Spleen (tissue), 7 donors: ENCODE results near the gene KCNE3.

Experiments used
- POLR2A ChIP-seq, 3 donors: fragments of 450-650 bp; IDR thresholded peaks; one replicate each; pipeline ENCODE4 v1.5.1; 2017; ENCODE audit warnings: antibody characterized with exemption in 3 of 3, mild to moderate bottlenecking in 1 of 3
- TF ChIP-seq, protein P1 (sequence below), 11 experiments: fragments of 200-600 bp in 7 of 11; fragments of 450-650 bp in 4 of 11; sonication (generic) in 4 of 11; IDR thresholded peaks in 8 of 11; conservative IDR thresholded peaks in 3 of 11; 1 replicate in 7 of 11; 2 replicates in 4 of 11; pipeline versions ENCODE4 v1.4.0 to v1.8.0; 2016 to 2021; ENCODE audit warnings: antibody characterized with exemption in 11 of 11, inconsistent platforms in 4 of 11, mild to moderate bottlenecking in 1 of 11
- donor health status: DM: no; HTN: no; CAD: no; lungs with moderate emphysema.
- donor health status: DM: no; HTN: no; CAD: no.
- donor health status: DM: no; HTN: no; CAD: no.

GRCh38 chr11:74480688-74481417 is 13.5 kb upstream of the KCNE3 start:
- TF ChIP-seq POLR2A (IDR thresholded peaks at IDR 0.05), result no peak
- TF ChIP-seq, protein P1, sequence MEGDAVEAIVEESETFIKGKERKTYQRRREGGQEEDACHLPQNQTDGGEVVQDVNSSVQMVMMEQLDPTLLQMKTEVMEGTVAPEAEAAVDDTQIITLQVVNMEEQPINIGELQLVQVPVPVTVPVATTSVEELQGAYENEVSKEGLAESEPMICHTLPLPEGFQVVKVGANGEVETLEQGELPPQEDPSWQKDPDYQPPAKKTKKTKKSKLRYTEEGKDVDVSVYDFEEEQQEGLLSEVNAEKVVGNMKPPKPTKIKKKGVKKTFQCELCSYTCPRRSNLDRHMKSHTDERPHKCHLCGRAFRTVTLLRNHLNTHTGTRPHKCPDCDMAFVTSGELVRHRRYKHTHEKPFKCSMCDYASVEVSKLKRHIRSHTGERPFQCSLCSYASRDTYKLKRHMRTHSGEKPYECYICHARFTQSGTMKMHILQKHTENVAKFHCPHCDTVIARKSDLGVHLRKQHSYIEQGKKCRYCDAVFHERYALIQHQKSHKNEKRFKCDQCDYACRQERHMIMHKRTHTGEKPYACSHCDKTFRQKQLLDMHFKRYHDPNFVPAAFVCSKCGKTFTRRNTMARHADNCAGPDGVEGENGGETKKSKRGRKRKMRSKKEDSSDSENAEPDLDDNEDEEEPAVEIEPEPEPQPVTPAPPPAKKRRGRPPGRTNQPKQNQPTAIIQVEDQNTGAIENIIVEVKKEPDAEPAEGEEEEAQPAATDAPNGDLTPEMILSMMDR (IDR thresholded peaks at IDR 0.05 in 8 of 11, conservative IDR thresholded peaks at IDR 0.05 in 3 of 11), result no peak
